ENCODE results near the gene DOCK6.

The DOCK6 gene, protein sequence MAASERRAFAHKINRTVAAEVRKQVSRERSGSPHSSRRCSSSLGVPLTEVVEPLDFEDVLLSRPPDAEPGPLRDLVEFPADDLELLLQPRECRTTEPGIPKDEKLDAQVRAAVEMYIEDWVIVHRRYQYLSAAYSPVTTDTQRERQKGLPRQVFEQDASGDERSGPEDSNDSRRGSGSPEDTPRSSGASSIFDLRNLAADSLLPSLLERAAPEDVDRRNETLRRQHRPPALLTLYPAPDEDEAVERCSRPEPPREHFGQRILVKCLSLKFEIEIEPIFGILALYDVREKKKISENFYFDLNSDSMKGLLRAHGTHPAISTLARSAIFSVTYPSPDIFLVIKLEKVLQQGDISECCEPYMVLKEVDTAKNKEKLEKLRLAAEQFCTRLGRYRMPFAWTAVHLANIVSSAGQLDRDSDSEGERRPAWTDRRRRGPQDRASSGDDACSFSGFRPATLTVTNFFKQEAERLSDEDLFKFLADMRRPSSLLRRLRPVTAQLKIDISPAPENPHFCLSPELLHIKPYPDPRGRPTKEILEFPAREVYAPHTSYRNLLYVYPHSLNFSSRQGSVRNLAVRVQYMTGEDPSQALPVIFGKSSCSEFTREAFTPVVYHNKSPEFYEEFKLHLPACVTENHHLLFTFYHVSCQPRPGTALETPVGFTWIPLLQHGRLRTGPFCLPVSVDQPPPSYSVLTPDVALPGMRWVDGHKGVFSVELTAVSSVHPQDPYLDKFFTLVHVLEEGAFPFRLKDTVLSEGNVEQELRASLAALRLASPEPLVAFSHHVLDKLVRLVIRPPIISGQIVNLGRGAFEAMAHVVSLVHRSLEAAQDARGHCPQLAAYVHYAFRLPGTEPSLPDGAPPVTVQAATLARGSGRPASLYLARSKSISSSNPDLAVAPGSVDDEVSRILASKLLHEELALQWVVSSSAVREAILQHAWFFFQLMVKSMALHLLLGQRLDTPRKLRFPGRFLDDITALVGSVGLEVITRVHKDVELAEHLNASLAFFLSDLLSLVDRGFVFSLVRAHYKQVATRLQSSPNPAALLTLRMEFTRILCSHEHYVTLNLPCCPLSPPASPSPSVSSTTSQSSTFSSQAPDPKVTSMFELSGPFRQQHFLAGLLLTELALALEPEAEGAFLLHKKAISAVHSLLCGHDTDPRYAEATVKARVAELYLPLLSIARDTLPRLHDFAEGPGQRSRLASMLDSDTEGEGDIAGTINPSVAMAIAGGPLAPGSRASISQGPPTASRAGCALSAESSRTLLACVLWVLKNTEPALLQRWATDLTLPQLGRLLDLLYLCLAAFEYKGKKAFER (N-terminal part only)

GRCh38 chr19:11261971-11262839 is at the start of gene DOCK6:
DOCK6 (minus strand) TSS chr19:11262524; CDS start chr19:11262440, 84 bp downstream.
- DNase-seq (ENCODE audit: low read depth): no peak

GRCh38 chr19:11306337-11306736 is 44.0 kb upstream of the DOCK6 start:
- no peak for DNase-seq (ENCODE audit: low read depth)

- DNase-seq (ENCODE audit: low read depth): no peak
Measured at GRCh38 chr19:11304936-11305335, 42.6 kb upstream of the DOCK6 start.

GRCh38 chr19:11300811-11301120 is 38.4 kb upstream of the DOCK6 start:
- DNase-seq (ENCODE audit: low read depth): no peak

- DNase-seq (ENCODE audit: low read depth): no peak
Measured at GRCh38 chr19:11299946-11300810, 37.9 kb upstream of the DOCK6 start.

DNA sequence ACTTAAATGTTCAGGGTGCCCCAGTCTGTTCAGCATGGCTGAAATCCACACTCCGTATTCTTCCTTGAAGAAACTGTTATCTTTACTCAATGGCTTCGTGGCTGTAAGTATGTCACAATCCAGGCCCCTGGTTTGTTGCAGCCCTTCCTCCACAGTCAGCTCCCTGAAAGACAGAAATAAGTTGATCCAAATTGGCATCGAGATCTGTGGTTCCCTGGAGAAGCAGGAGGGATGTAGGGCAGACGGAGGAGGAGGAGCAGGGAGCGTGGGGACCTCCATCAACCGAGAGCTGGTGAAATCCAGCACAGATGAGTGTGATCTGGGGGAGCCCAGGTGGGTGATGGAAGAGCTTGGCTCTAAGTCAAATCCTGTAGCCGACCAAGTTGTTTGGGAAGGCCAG is 33.9 kb upstream of the DOCK6 start:
- DNase-seq (ENCODE audit: low read depth): peak; percentile 16

GRCh38 chr19:11295665-11296245 is 33.4 kb upstream of the DOCK6 start, which contains the start of gene TSPAN16:
TSPAN16 (plus strand) TSS chr19:11296160; CDS start chr19:11296298, 138 bp downstream.
- DNase-seq (ENCODE audit: low read depth): no peak

GRCh38 chr19:11295180-11295579 is 32.9 kb upstream of the DOCK6 start:
- no peak for DNase-seq (ENCODE audit: low read depth)

GRCh38 chr19:11293433-11294389 is 31.4 kb upstream of the DOCK6 start:
- DNase-seq (ENCODE audit: low read depth): peak; percentile 84

DNA sequence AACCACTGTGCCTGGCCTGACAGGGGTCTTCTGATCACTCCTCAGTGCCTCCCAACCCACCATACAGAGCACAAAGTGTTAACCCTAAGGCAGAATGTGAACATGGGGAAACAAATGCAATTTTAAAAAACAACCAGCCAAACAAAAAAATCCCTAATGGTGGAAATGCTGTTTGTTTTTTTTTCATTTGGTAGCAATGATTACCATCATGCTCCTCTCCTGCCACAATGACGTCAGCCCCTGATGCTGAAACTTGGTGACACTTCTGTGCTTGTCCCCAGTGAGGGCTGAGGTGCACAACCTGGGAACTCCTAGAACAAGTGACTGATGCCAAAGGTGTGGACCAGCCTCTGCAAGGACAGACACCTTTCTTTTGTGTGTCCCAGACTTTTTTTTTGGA is 29.7 kb upstream of the DOCK6 start:
- no peak for DNase-seq (ENCODE audit: low read depth)

- no peak for DNase-seq (ENCODE audit: low read depth)
Measured at GRCh38 chr19:11291415-11291814, 29.1 kb upstream of the DOCK6 start.

DNA sequence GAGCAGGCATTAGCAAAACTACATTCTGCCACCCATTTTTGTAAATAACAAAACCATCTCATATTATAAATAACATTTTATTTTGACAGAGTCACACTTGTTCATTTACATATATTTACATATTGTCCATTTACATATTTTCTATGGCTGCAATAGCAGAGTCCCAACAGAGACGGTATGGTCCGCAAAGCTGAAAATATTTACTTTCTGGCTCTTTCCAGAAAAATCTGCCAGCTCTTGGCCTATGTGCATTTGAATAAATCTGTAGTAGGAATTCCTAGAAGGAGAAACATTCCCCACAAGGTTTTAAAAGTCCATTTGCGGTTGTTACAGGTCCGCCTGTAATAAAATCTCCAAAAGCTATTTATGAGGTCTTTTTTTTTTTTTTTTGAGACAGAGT is 27.9 kb upstream of the DOCK6 start:
- DNase-seq (ENCODE audit: low read depth): no peak

DNA sequence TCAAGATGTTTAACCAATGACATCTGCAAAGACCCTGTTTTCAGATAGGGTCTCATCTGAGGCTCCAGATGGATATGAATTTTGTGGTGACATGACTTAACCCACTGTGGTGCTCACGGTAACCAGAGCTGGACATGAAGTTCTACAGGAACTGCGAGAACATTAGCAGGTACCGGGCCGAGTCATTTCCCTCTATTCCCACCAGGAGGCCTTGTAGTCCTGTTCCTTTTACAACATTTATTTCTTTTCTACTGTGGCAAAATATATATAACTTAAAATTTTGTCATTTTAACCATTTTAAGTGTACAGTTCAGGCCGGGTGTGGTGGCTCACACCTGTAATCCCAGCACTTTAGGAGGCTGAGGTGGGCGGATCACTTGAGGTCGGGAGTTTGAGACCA is 26.0 kb upstream of the DOCK6 start:
- no peak for DNase-seq (ENCODE audit: low read depth)

DNA sequence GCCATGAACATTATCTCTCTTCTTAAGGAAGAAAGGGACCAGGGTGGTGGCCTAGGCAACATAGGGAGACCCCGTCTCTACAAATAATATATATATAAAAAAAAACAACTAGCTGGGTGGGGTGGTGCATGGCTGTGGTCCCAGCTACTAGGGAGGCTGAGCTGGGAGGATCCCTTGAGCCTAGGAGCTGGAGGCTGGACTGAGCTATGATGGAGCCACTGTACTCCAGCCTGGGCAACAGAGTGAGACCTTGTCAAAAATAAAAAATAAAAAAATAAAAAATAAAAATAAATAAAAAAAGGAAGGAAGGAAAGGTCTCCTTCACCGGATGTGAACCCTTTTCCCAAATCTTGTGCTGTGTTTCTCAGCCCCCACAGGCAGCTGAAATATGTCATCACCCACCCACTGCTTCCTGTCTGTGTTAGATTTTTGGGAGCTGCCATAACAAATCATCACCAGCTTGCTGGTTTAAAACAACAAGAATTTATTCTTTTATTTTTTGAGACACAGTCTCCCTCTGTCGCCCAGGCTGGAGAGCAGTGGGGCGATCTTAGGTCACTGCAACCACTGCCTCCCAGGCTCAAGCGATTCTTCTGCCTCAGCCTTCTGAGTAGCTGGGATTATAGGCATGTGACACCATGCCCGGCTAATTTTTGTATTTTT is 24.1 kb upstream of the DOCK6 start:
- DNase-seq (ENCODE audit: low read depth): no peak

GRCh38 chr19:11284515-11284914 is 22.2 kb upstream of the DOCK6 start:
- no peak for DNase-seq (ENCODE audit: low read depth)

DNA sequence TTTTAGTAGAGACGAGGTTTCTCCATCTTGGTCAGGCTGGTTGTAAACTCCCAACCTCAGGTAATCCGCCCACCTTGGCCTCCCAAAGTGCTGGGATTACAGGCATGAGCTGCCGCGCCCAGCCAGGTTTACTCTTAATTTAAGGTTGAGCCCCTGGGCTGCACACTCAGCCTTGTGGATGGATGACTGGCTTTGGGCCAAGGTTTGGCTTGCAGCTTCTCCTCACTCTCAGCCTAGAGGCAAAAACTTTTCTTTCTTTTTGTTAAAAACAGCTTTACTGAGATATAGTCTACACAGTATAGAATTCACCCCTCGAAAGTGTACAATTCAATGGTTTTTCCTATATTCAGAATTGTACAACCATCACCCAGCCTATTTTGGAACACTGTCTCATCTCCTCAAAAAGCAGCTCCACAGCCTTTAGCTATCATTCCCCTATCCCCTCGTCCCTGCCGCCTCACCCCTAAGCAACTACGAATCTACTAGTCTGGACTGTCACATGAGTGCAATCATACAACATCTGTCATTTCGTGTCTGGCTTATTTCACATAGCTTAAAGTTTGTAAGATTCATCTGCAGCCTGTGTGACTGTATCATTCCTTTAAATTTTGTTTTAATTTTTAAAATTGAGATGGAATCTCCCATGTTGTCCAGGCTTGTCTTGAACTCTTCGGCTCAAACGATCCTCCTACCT is 19.2 kb upstream of the DOCK6 start:
- no peak for DNase-seq (ENCODE audit: low read depth)

GRCh38 chr19:11279505-11280236 is 17.3 kb upstream of the DOCK6 start:
- DNase-seq (ENCODE audit: low read depth): no peak
